ENCODE data around the gene ATP13A3.

DNA sequence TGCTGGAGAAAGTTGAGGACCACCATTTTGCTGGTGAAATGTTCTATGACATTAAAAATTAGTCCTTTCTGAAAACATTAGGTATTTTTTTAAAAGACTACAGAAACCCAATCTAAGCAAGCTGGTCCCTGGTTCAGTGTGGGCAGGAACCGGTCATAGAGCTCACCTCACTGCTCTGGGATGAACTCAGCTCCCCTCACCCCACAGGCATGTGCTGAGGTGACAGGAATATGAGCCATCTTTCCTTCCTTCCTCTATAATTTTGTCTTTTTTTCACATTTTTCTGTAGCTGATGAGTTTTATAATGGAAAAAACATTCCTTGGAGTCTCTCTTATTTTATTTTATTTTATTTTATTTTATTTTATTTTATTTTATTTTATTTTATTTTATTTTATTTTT is 109.1 kb downstream of the ATP13A3 start:
- TF ChIP-seq POLR2A (IDR thresholded peaks at IDR 0.05; ENCODE audit: low read length) (no peak), GATA1 (IDR thresholded peaks at IDR 0.05; ENCODE audit: low read depth, low read length) (no peak)
